HG02678 (cell line): ENCODE results near the gene SCNN1A.

Experiments
- ATAC-seq: cut with Tn5 transposase; IDR thresholded peaks from one replicate; pipeline ENCODE4 v1.9.1; 2021; ENCODE audit warnings: mild to moderate bottlenecking, moderate library complexity; ENCODE audit not compliant: unreplicated experiment

Gene SCNN1A

DNA sequence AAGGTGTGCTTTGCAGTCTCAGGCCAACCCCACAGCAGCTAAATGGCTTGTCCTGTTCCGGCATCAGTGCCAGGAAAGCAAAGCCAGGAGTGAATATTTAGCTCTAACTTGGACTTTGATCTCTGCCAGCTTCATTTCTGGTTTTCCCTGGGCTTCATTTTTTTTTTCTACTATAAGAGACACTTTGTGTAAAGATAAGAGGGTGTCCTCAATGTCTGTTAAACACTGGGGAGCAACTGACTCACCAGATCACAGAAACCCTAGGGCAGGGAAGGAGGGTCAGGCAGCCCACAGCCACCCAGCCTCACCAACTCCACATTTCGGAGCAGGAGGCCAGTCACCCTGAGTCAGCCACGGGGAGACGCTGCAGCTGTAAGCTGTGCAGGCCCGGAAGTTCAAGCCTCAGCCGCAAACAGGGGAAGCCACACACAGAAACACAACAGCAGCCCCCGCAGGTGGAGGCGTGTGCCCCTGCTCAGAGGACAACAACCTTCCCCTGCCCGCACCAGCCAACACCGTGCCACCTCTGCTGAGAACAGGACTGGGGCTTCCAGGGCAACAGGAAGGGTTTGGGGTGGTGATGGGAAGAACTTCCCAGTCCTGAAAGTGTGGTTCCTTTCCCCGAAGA is 39.8 kb downstream of the SCNN1A start:
- peak; percentile 75 for ATAC-seq

DNA sequence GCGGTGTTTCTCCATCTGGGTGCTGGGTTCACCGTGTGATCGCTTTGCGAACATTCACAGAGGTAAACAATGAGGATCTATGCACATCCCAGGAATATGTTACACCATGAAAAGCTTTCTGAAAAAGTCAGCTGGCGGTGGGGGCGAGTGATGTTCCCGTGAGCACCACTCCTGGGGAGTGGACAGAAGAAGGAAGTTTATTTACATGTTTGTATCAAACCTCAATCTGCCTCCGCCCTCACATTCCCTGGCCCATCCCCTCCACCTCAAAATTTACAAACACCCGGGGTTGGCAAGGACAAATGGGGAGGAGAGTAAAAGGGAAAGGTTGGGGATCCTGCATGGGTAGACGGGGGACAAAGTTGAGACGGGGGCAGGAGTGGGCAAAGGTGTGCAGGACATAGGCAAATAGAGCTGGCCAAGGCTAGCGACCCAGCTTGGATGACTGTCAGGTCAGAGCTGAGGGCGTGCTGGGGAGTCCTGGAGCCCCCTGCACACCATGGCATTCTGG is 40.4 kb downstream of the SCNN1A start:
- ATAC-seq, result no peak

DNA sequence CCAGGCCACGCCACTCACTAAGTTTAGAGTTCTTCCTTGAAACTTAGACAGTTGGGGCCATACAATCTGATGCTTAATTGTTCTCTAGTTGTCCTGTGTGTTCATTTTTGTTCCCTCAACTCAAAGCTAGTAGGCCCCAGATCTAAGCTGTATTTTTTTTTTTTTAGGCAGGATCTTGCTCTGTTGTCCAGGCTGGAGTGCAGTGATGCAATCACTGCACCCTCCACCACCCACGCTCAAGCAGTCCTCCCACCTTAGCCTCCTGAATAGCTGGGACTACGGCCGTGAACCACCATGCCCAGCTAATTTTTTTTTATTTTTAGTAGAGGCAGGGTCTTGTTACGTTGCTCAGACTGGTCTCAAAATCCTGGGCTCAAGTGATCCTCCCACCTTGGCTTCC is 41.0 kb downstream of the SCNN1A start:
- ATAC-seq, result no peak

DNA sequence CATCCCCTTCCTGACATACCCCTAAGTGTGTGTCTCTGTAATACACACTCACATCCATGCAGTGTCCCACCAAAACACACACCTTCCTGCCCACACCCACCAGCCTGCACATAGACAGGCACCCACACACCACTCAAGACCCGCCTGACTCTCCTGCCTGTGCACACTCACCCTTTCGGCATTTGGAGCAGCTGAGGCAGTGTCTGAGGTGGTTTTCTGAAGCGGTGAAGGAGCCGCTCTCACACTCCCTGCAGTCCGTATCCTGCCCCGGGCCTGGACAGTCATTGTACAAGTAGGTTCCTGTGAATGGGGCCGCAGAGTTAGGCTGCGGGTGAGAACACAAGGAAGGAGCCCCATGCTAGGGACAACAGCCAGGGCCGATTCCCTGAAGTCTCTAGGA is 41.8 kb downstream of the SCNN1A start:
- ATAC-seq, result no peak

- no peak for ATAC-seq
Measured at GRCh38 chr12:6333029-6333428, 42.3 kb downstream of the SCNN1A start.

- ATAC-seq, result no peak
Measured at GRCh38 chr12:6332459-6332858, 42.9 kb downstream of the SCNN1A start.

DNA sequence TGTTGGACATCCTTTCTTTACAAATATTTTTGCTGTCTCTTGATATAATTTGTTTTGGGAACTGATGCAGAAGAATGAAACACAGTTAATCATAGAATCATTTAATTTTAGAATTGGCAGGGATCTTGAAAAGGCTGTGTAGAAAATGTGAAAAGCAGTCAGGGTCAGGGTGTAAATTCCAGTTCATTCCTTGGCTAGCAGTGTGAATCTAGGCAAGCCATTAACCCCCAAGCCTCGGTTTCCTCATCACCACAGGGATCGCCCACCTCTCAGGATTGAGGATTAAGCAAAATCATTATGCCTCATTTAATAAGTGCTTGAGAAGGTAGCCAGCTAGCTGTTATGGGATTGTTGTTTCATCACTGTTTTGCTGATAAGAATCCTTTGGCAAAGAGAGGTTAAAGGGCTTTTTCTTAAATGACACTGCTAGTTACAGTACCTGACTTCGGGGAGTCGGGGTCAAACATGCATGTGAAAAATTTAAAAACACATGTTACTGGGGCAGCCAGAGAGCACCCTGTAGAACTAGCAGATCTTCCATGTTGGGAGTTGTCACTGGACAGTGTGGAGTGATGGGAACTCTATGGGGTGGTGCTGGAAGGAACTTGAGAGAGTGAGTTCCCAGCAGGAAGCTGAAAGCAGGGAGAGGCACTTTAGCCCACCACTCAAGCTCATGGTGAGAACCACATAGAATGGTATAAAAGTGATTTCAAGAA is 44.2 kb downstream of the SCNN1A start:
- no peak for ATAC-seq

GRCh38 chr12:6330192-6330591 is 45.2 kb downstream of the SCNN1A start:
- no peak for ATAC-seq

GRCh38 chr12:6329703-6330064 is 45.7 kb downstream of the SCNN1A start:
- no peak for ATAC-seq

DNA sequence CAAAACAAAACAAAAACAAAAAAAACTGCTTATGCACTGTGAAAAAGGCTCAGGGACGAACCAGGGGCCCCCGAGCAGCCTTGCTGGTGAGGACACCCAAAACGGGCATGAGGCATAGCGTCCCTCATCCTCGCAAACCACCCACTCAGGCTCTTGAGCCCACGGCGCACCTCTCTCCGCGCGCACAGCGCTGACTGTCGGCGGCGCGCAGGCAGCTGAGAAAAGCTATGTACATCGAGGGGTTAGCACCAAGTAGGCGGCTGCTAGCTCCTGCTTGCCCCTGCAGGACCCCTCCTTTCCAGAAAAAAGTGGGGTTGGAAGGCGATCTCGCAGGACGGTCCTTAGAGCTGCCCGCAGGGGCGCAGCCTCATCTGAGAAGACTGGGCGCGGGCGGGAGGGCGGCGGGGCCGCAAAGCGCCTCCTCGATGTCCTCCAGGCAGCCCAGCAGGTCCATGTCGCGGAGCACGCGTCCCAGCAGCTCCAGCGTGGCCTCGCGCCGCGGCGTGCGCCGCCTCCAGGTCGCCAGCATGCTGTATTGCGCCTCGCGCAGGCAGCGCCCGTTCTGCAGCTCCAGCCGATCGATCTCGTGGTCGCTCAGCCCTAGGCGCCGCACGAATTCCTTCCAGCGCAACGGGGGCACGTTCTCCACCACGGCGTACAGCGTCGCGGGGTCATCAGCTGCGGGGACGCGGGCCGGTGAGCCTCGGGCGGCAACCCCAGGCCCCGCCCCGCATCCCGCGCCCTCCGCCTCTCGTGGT is 46.2 kb downstream of the SCNN1A start:
- ATAC-seq, result no peak

- ATAC-seq, result no peak
Measured at GRCh38 chr12:6328045-6328779, 47.2 kb downstream of the SCNN1A start.

DNA sequence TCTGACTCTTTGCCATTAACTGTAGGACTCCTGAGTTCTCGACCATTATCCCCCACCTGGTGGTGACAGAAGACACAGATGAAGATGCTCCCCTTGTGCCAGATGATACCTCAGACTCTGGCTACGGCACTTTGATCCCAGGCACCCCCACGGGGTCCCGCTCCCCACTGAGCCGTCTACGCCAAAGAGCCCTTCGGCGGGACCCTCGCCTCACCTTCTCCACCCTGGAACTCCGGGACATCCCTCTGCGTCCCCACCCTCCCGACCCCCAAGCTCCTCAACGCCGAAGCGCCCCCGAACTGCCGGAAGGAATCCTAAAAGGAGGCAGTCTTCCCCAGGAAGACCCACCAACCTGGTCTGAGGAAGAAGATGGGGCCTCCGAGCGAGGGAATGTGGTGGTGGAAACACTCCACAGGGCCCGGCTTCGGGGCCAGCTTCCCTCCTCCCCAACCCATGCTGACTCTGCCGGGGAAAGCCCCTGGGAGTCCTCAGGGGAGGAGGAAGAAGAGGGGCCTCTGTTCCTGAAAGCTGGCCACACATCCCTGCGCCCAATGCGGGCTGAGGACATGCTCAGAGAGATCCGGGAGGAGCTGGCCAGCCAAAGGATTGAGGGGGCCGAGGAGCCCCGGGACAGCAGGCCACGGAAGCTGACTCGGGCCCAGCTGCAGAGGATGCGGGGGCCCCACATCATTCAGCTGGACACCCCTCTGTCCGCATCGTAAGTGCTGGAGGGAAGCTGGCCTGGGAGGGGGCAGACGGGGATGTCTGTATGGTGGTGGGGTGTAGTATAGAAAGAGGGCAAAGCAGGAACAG is 47.9 kb downstream of the SCNN1A start:
- ATAC-seq, result no peak

DNA sequence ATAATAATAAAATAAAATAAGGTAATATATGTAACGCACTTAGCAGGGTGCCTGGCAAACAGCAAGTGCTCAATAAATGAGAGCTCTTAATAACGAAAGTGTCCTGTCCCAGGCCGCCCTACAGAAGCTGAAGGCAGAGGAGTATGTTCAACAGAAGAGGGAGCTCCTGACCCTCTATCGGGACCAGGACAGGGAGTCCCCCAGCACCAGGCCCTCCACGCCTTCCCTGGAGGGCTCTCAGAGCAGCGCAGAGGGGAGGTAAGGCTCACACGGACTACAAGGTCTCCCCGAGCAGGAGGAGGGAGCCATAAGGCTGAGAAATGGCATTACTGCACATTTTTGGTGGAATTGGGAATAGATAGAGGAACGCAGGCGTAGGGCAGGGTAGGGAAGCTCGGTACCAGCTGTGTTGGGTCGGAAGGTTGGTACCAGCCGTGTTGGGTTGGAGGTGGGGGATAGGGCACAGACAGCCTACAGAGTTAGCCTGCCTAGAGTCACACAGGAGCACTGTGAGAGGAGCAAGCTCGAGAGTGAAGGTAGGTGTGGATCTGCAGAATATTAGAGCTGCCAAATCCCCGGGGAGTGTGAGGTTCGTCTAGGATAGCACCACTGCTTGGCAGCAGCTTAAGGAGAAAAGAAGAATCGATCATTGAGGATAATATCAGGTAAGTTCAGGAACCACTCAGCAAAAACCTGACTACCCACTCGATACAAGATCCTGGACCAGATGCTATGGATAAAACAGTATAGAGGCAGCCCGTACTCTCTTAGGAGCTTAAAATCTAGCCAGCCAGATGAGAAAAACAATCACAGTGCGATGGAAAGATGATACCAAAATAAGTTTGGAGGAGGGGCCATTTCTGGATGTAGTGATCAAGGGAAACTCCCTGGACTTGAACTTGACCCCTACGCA is 48.8 kb downstream of the SCNN1A start:
- no peak for ATAC-seq

DNA sequence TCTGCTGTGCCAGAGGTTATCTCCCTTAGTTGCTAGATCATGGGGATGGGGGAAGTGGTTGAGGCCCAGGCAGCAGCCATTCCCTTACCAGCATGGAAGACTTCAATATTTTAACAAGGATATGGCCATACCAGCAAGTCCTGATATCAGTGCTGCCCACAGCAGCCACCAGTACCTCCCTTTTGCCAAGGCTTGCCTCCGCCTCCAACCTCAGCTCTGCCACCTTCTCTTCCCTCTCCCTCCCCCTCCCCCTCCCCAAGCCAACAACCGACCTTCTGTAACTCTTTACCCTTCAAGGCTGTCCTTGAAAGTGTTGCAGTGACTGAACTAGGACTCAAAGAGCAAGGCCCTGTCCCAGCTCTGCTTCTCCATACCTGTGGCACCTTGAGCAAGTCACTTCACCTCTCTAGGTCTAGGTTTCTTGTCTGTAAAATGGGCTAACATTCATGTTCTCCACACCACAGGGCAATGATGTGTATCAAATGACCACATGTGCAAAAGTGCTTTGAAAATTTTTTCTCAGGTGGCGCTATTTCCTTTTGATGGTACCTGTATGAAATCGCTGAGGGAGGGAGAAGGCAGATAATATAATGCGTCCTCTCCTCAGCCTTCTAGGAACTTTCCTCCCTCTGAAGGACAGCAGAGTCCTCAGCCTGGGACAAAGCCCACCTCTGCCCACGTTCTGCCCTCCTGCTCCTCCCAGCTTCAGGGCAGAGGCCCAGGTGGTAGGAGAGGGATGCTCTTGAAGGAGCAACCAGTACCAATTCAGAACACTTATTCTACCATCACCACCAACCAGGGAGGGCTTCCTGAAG is 50.2 kb downstream of the SCNN1A start:
- no peak for ATAC-seq

DNA sequence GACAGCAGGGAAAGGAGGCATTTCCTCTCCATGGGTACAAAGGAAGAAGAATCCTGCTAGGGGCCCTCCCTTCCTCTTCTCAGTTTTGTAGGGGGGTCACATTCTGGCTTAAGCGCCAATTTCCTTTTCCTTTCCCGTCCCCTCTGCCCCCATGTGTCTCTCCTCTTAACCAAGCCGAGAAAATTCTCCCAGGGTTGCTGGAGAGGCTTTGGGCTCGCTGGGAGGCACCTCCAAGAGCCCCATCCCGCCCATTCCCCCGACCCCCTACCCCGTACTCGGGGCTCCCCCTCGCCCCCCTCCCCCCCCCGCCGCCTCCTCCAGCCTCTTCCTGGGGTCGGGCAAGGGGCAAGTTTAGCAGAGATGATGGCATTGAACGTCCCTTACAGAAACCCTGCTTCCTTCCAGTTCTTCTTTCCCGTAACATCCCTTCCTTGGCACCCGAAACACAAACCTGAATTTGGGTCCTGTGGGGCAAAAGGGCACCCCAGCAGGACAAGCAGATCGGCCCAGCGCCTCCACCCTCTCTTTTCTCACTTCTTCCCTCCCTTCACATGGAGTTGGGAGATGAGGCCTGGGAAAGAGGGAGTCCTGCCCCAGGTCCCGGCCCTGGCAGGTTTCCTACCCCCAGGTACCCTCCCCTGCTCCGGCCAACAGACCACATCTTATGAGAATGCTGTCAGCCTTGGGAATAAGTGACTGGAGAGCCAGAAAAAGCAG is 51.2 kb downstream of the SCNN1A start:
- no peak for ATAC-seq

DNA sequence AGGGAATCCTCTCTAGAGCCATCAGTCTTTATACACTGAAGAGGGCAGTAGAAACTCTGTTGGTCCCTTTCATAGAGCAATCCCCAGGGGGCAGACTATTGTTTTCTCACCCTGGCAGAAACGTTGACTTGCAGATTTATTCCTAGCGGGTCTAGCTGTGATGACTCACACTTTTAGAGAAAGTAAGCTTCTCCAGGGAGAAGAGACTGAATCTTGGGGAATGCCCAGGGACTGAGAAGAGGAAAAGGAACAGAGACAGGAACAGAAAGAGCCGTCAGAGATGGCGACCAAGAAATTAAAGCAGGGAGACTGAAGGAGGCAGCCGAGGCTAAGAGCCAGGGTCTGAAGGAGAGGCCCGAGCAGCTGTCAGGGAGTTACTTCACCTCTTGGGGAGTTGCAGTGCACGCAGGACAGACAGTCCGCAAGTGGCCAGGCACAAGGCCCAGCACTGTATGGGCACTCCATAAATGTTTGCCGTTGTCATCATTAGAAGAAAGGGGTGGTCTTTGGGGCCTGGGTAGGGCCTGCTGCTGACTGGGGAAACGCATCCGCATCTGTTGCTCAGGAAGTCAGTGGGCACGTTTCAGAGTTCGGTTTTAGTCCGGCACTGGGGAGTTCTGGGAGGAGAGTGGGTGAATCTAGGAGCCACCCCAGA is 51.9 kb downstream of the SCNN1A start:
- ATAC-seq, result peak; percentile 64

- peak; percentile 30 for ATAC-seq
Measured at GRCh38 chr12:6322969-6323339, 52.4 kb downstream of the SCNN1A start.
